Liver (tissue), 9 donors: ENCODE results near the gene SCAF8. TPM values are rescaled to one million over a fixed set of nuclear protein-coding genes. Genes with fewer than 3 reads are reported as not detected.

Experiments
- DNase-seq: peaks from one replicate; pipeline ENCODE4 v3.0.0-alpha.2; 2017; ENCODE audit warnings: low spot score
- H3K27ac ChIP-seq, 2 donors: one replicate each; pipeline ENCODE4 v1.7.0; 2013; ENCODE audit warnings: inconsistent platforms in 2 of 2, low read length in 2 of 2, control low read depth in 1 of 2, low read depth in 1 of 2, mild to moderate bottlenecking in 1 of 2
- H3K27me3 ChIP-seq, 4 donors: one replicate each; pipeline versions ENCODE4 v1.6.1 to v1.7.0; 2013; ENCODE audit warnings: low read length in 3 of 4, inconsistent platforms in 1 of 4, mild to moderate bottlenecking in 1 of 4, moderate library complexity in 1 of 4; ENCODE audit not compliant: control insufficient read depth in 4 of 4, insufficient read depth in 4 of 4
- H3K36me3 ChIP-seq, 4 donors: one replicate each; pipeline versions ENCODE4 v1.6.1 to v1.7.0; 2013; ENCODE audit warnings: low read length in 3 of 4, mild to moderate bottlenecking in 3 of 4, low read depth in 1 of 4, moderate library complexity in 1 of 4; ENCODE audit not compliant: control insufficient read depth in 4 of 4, insufficient read depth in 3 of 4
- H3K4me1 ChIP-seq, 4 donors: one replicate each; pipeline versions ENCODE4 v1.6.1 to v1.7.0; 2013; ENCODE audit warnings: low read length in 3 of 4, mild to moderate bottlenecking in 3 of 4, moderate library complexity in 1 of 4; ENCODE audit not compliant: control insufficient read depth in 4 of 4, insufficient read depth in 4 of 4
- H3K4me3 ChIP-seq, 3 donors: one replicate each; pipeline versions ENCODE4 v1.6.1 to v1.7.0; 2013; ENCODE audit warnings: low read length in 3 of 3, control low read depth in 1 of 3, low read depth in 1 of 3, mild to moderate bottlenecking in 1 of 3
- H3K9ac ChIP-seq, 2 donors: one replicate each; pipeline ENCODE4 v1.7.0; 2013; ENCODE audit warnings: low read length in 2 of 2, mild to moderate bottlenecking in 2 of 2, moderate library complexity in 2 of 2, control low read depth in 1 of 2, low read depth in 1 of 2
- H3K9me3 ChIP-seq, 4 donors: one replicate each; pipeline versions ENCODE4 v1.6.1 to v1.7.0; 2013; ENCODE audit warnings: low read length in 3 of 4; ENCODE audit not compliant: control insufficient read depth in 4 of 4
- CTCF ChIP-seq: fragments of 150-350 bp; IDR thresholded peaks from 2 replicates; pipeline ENCODE4 v1.5.1; 2017; ENCODE audit warnings: improper control_type of control experiment, low read depth, low read length; ENCODE audit not compliant: missing input control
- EGR1 ChIP-seq, 2 donors: IDR thresholded peaks; 2 replicates each; pipeline ENCODE4 v1.6.1; 2016 to 2018; ENCODE audit warnings: antibody characterized with exemption in 2 of 2, low read depth in 2 of 2
- FOXA1 ChIP-seq: IDR thresholded peaks from 2 replicates; pipeline ENCODE4 v1.6.1; 2016; ENCODE audit warnings: antibody characterized with exemption
- FOXA2 ChIP-seq: IDR thresholded peaks from 2 replicates; pipeline ENCODE4 v1.6.1; 2016; ENCODE audit warnings: antibody characterized with exemption
- GABPA ChIP-seq, 2 donors: IDR thresholded peaks in 1 of 2; conservative IDR thresholded peaks in 1 of 2; 2 replicates each; pipeline ENCODE4 v1.6.1; 2016; ENCODE audit warnings: antibody characterized with exemption in 2 of 2, mild to moderate bottlenecking in 1 of 2, moderate library complexity in 1 of 2
- HNF4G ChIP-seq: IDR thresholded peaks from 2 replicates; pipeline ENCODE4 v1.6.1; 2016; ENCODE audit warnings: antibody characterized with exemption
- JUND ChIP-seq, 2 donors: IDR thresholded peaks; 2 replicates each; pipeline ENCODE4 v1.6.1; 2016; ENCODE audit warnings: antibody characterized with exemption in 2 of 2
- NR2F2 ChIP-seq: IDR thresholded peaks from 2 replicates; pipeline ENCODE4 v1.6.1; 2016; ENCODE audit warnings: antibody characterized with exemption
- RAD21 ChIP-seq, 2 donors: IDR thresholded peaks; 2 replicates each; pipeline ENCODE4 v1.6.1; 2016; ENCODE audit warnings: antibody characterized with exemption in 2 of 2, mild to moderate bottlenecking in 2 of 2
- RXRA ChIP-seq, 2 donors: IDR thresholded peaks; 2 replicates each; pipeline ENCODE4 v1.6.1; 2017 to 2018; ENCODE audit warnings: antibody characterized with exemption in 2 of 2, mild to moderate bottlenecking in 1 of 2
- TAF1 ChIP-seq: conservative IDR thresholded peaks from 2 replicates; pipeline ENCODE4 v1.6.1; 2016; ENCODE audit warnings: antibody characterized with exemption, mild to moderate bottlenecking
- YY1 ChIP-seq: IDR thresholded peaks from 2 replicates; pipeline ENCODE4 v1.6.1; 2016; ENCODE audit warnings: antibody characterized with exemption, mild to moderate bottlenecking
- ZBTB33 ChIP-seq: IDR thresholded peaks from 2 replicates; pipeline ENCODE4 v1.6.1; 2016; ENCODE audit warnings: antibody characterized with exemption
- WGBS: extraction: QIAGEN DNeasy Blood & Tissue Kit; methylation state at CpG from one replicate; pipeline ENCODE4 v1.1.7; 2013; 5-methylcytosine and 5-hydroxymethylcytosine counted together
- polyA plus RNA-seq, 2 donors: library from polyadenylated mRNA; stranded (reverse) in 1 of 2; unstranded in 1 of 2; fragments of 200-250 nt in 1 of 2; fragments of >200 nt in 1 of 2; fragmentation: Nextera tagmentation in 1 of 2; extraction: Ambion mirVana in 1 of 2; gene quantifications; one replicate each; pipeline versions ENCODE4 v1.2.1 to v1.2.3, GENCODE V29; 2013 to 2015
- total RNA-seq, 2 donors: library from RNA; depleted of rRNA; stranded (reverse); fragments of >200 nt; gene quantifications; one replicate each; pipeline ENCODE4 v1.2.3, GENCODE V29; 2014
- donor health status: healthy.
- donor health status: healthy.
- donor health status: healthy.
- donor health status: healthy.
- donor health status: healthy.

The SCAF8 gene
- total and polyA plus RNA-seq, 4 donors: 5.9 to 22.3 (median 12.5) TPM

- no peaks in the 10 kb centered on the region for H3K9me3 ChIP-seq
- H3K4me3 ChIP-seq: no peak overlapping the region
- 68% methylated on average over 3 of the region's 3 CpGs for WGBS
- H3K4me1 ChIP-seq: peaks cover 0 to 7% (median 2%) of the 10 kb centered on the region in 4 donors
- DNase-seq: no peak
- no peak overlapping the region for H3K9ac ChIP-seq
- H3K27me3 ChIP-seq: no peaks in the 10 kb centered on the region
- no peak for TF ChIP-seq GABPA (IDR thresholded peaks at IDR 0.05 in 1 of 2, conservative IDR thresholded peaks at IDR 0.05 in 1 of 2)
- TF ChIP-seq RAD21 (IDR thresholded peaks at IDR 0.05): no peak
- TF ChIP-seq FOXA2: no peak
- TF ChIP-seq EGR1 (IDR thresholded peaks at IDR 0.05; ENCODE audit: low read depth in 2 of 2): no peak
- TF ChIP-seq YY1: no peak
- no peak for TF ChIP-seq CTCF
- no peak for TF ChIP-seq NR2F2
- TF ChIP-seq TAF1: no peak
- TF ChIP-seq HNF4G: no peak
- no peak for TF ChIP-seq ZBTB33
- TF ChIP-seq RXRA (IDR thresholded peaks at IDR 0.05): no peak
- TF ChIP-seq JUND (IDR thresholded peaks at IDR 0.05): no peak
- H3K36me3 ChIP-seq: no peaks in the 10 kb centered on the region
- no peak overlapping the region for H3K27ac ChIP-seq
Observed at GRCh38 chr6:154766288-154766687, 33.1 kb downstream of the SCAF8 start.

GRCh38 chr6:154767003-154767723, 33.9 kb downstream of the SCAF8 start:
- peaks cover 0 to 7% (median 2%) of the 10 kb centered on the region in 4 donors for H3K4me1 ChIP-seq

More at GRCh38 chr6:154767003-154767723, 33.9 kb downstream of the SCAF8 start:
- Histone ChIP-seq H3K9ac (no peak overlapping the region), H3K36me3 (no peaks in the 10 kb centered on the region), H3K27ac (no peak overlapping the region), H3K27me3 (no peaks in the 10 kb centered on the region), H3K9me3 (no peaks in the 10 kb centered on the region), H3K4me3 (no peak overlapping the region)
- no peak for DNase-seq
- TF ChIP-seq FOXA1 (no peak), CTCF (no peak), NR2F2 (no peak), RXRA (IDR thresholded peaks at IDR 0.05) (no peak), HNF4G (no peak), TAF1 (no peak), ZBTB33 (no peak), YY1 (no peak)
- 87% methylated on average over 3 of the region's 3 CpGs for WGBS
